NCI-H82 treated with DMSO at 0.1 percent for 48 hours (cell line): Measurements from ENCODE around the gene AKAP1.
"Not testable (repeated sequence)": the region's sequence is repeated elsewhere in the genome, so short reads cannot be mapped to it uniquely, and the experiment has no call there.

Experiments used
- DNase-seq: peaks from one replicate; lab custom pipeline; 2025; ENCODE audit not compliant: unreplicated experiment; lab: John Stamatoyannopoulos, UW

Gene AKAP1

GRCh38 chr17:57073626-57074025, 11.4 kb upstream of the AKAP1 start:
- DNase-seq, result no peak

DNA sequence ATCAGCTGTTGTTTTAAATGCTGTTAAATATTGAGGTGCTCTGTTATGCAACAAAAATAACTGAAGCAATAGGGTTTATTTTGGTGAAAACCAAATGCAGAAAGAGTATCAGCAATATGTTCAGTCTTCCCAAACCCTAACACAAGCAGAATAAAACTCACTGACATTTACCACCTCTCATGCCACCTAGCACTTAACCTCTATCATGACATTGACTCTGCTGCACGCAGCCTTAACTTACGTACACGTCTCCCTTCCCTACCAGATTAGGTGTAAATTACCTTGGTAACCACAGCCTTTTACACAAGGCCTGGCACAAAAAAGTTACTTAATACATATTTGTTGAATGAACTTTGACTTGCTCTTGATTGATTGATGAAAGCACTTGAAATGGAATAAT, 9.9 kb upstream of the AKAP1 start:
- no peak for DNase-seq

DNA sequence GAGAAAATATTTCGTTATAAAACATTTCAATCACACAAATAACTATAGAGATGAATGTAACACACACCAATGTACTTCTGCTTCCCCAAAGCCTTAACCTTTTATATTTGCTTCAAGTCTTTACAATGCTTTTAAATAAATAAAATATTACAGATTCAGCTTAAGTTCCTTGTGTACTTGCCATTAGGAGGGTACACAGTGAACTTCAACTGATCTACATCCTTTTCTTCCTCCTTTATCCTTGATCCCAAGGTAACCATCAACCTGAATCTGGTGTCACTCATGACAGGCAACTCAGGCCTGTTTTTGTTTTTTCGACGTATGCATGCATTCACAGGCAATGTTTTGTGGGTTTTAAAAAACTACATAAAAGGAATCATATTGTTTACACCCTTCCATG, 9.3 kb upstream of the AKAP1 start:
- DNase-seq, result no peak

- DNase-seq, result no peak
Observed at GRCh38 chr17:57077000-57077399, 8.0 kb upstream of the AKAP1 start.

- DNase-seq, result no peak
Observed at GRCh38 chr17:57078274-57078673, 6.8 kb upstream of the AKAP1 start.

DNA sequence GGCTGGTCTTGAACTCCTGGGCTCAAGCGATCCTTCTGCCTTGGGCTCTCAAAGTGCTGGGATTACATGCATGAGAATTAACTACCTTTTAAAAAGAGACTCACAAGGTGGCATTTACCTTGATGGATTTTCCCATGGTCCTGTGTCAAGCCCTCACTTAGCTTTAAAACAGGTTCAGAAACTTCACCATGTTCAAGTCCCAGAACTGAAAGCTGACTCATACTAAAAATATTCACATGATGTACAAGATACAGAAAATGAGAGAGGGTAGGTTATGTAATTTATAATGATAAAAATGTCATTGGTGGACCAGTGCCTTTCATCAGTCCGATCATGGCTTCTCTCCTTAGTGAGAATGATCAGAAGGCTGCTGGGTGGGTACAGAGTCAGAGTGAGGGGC, 4.3 kb upstream of the AKAP1 start:
- no peak for DNase-seq

DNA sequence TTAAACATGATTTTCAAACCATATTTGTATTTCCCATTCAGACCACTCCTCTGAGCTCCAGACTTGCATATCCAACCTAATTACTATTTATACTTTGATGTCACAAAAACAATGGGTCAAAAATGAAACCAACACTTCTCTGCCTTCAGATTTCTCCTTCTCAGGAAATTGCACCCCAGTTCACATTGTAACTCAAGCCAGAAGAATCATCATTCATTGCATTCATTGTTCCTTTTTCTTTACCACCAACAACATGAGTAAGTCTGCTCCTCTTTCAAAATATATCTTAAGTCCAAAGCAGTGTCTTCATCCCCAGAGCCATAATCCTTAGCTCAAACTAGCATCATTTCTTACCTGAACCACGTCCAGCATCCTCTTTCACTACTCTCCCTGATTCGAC, 2.6 kb upstream of the AKAP1 start:
- DNase-seq, result no peak

GRCh38 chr17:57084361-57084801, 665 bp upstream of the AKAP1 start:
- DNase-seq, result no peak

GRCh38 chr17:57085448-57086068, 512 bp downstream of the AKAP1 start:
- peak; percentile 16 for DNase-seq

- no peak for DNase-seq
Observed at GRCh38 chr17:57086069-57086930, 1.3 kb downstream of the AKAP1 start.

DNA sequence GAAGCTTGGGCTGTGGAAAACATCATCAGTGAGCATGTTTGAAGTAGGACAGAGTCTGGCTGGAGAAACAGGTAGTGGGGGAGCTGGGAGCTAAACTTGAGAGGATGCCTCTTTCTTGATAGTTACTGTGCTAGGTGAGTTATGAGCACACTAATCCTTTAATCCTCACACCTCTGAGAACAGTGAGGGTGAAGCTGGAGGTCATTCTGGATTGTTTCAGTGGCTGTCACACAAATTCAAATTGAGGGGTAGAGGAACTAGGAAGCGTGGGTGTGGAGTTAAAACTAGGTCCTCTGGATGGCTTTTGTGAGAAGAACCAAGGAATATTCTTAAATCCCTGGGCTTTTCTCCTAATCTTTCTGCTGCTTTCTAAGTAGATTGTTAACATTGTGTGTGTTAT, 3.3 kb downstream of the AKAP1 start:
- no peak for DNase-seq

- DNase-seq, result no peak
Observed at GRCh38 chr17:57089391-57089790, 4.3 kb downstream of the AKAP1 start.

DNA sequence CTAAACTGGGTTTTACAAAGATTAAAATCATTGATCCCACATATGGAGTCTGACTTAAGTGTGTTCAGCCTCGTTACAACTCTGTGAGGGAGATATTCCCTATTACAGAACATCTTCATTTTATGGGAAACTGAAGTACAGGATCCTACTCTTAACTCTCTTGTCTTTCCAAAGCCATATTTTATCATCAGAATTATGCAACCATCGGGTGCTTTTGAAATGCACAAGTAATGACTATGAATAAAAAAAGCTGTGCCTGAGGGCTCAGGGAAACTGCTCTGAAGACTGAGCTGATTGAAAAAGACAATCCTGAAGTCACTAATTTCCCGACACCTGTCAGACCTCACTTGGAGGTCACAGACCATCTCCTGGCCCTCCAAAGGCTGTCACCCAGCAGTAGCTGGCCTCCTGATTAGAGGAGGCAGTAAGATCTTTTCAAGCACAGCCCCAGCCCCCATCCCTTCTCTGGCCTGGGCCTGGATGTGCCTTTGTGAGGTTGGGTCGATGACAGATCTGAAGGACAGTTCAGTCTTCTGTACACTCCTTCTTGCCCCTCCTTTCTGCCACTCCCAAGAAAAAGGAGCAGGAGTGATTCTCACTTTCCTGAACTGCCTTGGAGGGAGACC, 5.6 kb downstream of the AKAP1 start:
- no peak for DNase-seq

DNA sequence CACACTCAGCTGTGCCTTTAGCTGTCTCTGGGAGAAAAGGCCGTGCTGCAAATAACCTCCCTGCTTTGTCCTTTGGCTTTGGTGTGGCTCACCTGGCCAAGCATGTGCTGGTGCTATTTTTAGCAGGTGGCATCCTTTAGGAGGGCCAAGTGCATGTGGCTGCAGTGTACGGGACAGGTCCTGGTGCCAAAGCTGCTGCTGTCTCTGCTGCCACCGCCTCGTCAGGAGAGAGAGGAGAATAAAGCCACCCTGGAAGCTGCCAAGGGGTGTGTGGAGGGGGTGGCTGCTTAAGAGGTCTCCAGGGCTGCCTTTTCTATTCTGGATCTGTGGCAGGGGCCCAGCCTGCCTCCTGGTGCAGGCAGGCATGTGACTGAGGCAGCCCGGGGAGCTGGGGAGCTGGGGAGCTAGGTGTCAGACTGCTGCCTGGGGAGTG, 6.2 kb downstream of the AKAP1 start:
- no peak for DNase-seq

- no peak for DNase-seq
Observed at GRCh38 chr17:57092171-57092570, 7.1 kb downstream of the AKAP1 start.

DNA sequence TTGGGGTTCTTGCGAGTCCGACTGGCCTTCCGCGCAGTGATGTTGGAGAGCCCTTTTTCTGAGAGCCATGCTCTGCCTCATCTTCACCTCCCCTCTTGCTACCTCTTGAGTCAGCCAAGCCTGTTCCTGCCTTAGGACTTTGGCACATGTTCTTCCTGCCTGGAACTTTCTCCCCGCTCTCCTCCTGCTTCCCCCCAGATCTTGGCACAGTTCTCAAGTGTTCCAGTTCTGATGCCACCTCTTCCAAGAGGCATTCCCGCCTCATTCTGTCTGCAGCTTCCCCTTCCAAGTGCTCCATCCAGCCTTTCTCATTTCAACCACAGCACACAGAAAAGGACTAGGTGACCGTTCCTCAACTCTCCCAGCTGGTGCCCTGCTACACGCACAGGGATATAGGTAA, 7.7 kb downstream of the AKAP1 start:
- DNase-seq, result no peak

DNA sequence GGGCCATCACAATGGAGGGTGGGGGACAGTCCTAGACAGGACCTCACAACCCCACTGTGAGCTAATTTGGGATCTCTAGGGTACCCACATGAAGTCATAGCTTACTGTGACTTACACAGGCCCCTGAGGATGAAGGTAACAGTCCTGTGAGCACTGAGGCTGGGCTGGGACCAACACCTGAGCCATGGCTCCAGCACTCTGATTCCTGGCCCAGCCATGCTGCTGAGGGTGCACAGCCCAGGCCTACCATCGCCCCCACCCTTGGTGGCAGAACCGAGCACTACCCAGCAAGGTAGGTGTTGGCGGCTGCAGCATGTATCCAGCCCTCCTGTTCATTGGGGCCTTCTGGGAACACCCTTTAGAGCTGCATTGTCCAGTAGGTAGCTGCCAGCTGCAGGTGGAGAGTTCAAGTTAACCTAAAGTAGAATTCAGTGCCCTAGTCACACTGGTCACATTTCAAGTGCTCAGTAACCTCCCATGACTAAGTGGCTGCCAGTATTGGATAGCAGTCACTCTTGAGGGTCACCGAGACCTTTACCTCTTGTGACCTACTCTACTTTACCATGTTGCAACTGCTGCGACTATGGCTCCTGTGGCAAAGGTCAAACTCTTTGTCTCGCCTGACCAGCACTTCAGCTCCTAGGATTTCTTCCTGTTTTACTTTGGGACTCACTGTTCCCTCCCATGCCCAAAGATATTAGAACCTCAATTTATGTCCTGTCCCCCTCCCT, 11.6 kb downstream of the AKAP1 start:
- no peak for DNase-seq

DNA sequence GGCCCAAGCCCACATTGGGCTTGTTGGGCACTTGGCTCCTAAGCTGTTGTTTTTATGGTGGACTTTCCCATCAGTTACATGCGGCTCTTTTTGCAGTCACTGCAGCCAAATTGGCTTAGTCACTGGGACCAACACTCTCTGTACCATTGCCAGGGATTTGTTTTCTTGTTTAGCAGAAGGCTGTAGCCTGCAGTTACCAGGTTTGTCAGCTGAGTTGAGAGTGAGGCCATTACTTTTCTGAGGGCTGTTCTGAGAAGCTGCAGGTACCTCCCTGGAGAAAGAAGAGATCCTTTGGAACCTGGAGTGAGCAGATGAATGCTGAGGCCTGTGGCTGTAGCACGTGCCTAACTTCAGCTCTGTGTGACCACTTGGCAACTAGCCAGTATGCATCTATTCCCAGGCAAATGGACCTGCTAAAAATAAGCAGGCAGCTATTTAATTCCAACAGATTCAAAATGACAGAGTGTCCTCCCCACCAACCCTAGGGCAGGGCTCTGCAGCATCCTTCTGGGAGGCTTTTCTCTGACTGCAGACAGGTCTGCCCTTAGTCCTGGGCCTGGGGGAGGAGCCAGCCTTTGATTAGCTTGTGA, 12.9 kb downstream of the AKAP1 start:
- DNase-seq, result peak; percentile 20

DNA sequence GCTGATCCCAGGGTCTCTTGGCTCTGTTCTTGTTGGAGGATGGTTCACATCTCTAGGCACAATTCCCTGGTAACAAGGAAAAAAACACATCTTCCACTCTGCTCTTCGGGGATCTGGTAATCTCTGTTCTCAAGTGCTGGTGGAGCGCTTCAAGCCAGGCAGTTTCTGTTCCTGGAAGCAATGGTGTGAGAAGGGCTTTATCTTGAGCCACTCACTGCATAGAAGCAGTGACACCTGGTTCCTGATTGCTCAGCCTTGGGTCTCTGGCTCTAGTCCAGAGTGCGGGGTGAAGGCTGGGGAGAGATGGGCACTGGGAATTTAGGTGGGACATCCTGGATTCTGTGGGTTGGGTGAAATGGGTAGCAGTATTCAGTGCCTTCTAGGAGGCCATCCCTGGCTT, 14.1 kb downstream of the AKAP1 start:
- DNase-seq, result no peak

GRCh38 chr17:57102122-57102521, 17.1 kb downstream of the AKAP1 start:
- DNase-seq, result no peak

DNA sequence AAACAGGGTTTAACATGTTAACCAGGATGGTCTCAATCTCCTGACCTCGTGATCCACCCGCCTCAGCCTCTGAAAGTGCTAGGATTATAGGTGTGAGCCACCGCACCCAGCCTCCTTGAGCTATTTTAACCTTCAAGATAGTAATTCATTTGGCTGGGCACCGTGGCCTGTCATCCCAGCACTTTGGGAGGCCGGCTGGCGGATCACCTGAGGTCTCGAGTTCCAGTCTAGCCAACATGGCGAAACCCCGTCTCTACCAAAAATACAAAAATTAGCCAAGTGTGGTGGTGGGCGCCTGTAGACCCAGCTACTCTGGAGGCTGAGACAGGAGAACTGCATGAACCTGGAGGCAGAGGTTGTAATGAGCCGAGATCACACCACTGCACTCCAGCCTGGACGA, 17.6 kb downstream of the AKAP1 start:
- not testable (repeated sequence) for DNase-seq
